NCI-H2107 (cell line): ENCODE results near the gene TAS2R3.
"Not testable (repeated sequence)": the region's sequence is repeated elsewhere in the genome, so short reads cannot be mapped to it uniquely, and the experiment has no call there.

Source experiments
- DNase-seq: peaks from one replicate; lab custom pipeline; 2025; lab: John Stamatoyannopoulos, UW

Gene TAS2R3

GRCh38 chr7:141763797-141764196 lies at the start of gene TAS2R3:
TSS of gene TAS2R3 (plus strand) at chr7:141764097. CDS start at chr7:141764159, 62 bp downstream.
- DNase-seq, result no peak

- DNase-seq, result no peak
Measured at GRCh38 chr7:141714571-141714970, 49.3 kb upstream of the TAS2R3 start.

- no peak for DNase-seq
Measured at GRCh38 chr7:141715018-141715417, 48.9 kb upstream of the TAS2R3 start.

GRCh38 chr7:141715794-141716689 lies 47.9 kb upstream of the TAS2R3 start:
- no peak for DNase-seq

- no peak for DNase-seq
Measured at GRCh38 chr7:141717450-141717849, 46.4 kb upstream of the TAS2R3 start.

- no peak for DNase-seq
Measured at GRCh38 chr7:141722529-141722928, 41.4 kb upstream of the TAS2R3 start.

- DNase-seq, result no peak
Measured at GRCh38 chr7:141729020-141729419, 34.9 kb upstream of the TAS2R3 start.

- no peak for DNase-seq
Measured at GRCh38 chr7:141731476-141732149, 32.3 kb upstream of the TAS2R3 start.

GRCh38 chr7:141737118-141737835 lies 26.6 kb upstream of the TAS2R3 start:
- no peak for DNase-seq

- DNase-seq, result peak; percentile 97
Measured at GRCh38 chr7:141737836-141738591, 25.9 kb upstream of the TAS2R3 start, which contains the start of gene SSBP1. TSS of gene SSBP1 (plus strand) at chr7:141738358. CDS start at chr7:141739167, 809 bp downstream.

- DNase-seq, result no peak
Measured at GRCh38 chr7:141738592-141739013, 25.3 kb upstream of the TAS2R3 start.

- DNase-seq, result no peak
Measured at GRCh38 chr7:141739250-141739649, 24.6 kb upstream of the TAS2R3 start.

- DNase-seq, result no peak
Measured at GRCh38 chr7:141742229-141742628, 21.7 kb upstream of the TAS2R3 start.

- no peak for DNase-seq
Measured at GRCh38 chr7:141744131-141744530, 19.8 kb upstream of the TAS2R3 start.

GRCh38 chr7:141748396-141748795 lies 15.5 kb upstream of the TAS2R3 start:
- no peak for DNase-seq

GRCh38 chr7:141751904-141752303 lies 12.0 kb upstream of the TAS2R3 start:
- not testable (repeated sequence) for DNase-seq

GRCh38 chr7:141752634-141753033 lies 11.3 kb upstream of the TAS2R3 start:
- no peak for DNase-seq

GRCh38 chr7:141754939-141755338 lies 9.0 kb upstream of the TAS2R3 start:
- DNase-seq, result no peak

GRCh38 chr7:141770083-141770583 lies 6.2 kb downstream of the TAS2R3 start:
- DNase-seq, result not testable (repeated sequence)

- DNase-seq, result no peak
Measured at GRCh38 chr7:141776374-141776773, 12.5 kb downstream of the TAS2R3 start, which contains the start of gene TAS2R4. TSS of gene TAS2R4 (plus strand) at chr7:141776674. CDS start at chr7:141778489, 1,815 bp downstream.
